ENCODE data around the gene THOC6. TPM values are rescaled to one million over a fixed set of nuclear protein-coding genes. Genes with fewer than 3 reads are reported as not detected.
A peak's percentile ranks its signal among the peaks of the same experiment; 100 is the strongest.

THOC6 gene
- total and polyA plus RNA-seq, 9 of the 15 experiments (the other 6 are each of a cell fraction or from before 2014, with no cell fraction given) = 2.5 to 65.4 (median 42.3) TPM

- TF ChIP-seq E2F6 (IDR thresholded peaks at IDR 0.05; ENCODE audit: borderline replicate concordance in 1 of 2, extremely low read depth in 1 of 2, insufficient read depth in 1 of 2, insufficient read length in 1 of 2, low read depth in 1 of 2, low read length in 1 of 2, poor library complexity in 1 of 2, severe bottlenecking in 1 of 2) (no peak), TGIF2 (CRISPR knock-in tag; IDR thresholded peaks at IDR 0.05) (no peak), CTCFL (IDR thresholded peaks at IDR 0.05; ENCODE audit: borderline replicate concordance, insufficient read depth, low read depth, low read length, poor library complexity, severe bottlenecking) (peak; percentile 17), ARHGAP35 (IDR thresholded peaks at IDR 0.05; ENCODE audit: partially characterized antibody) (no peak)
These were observed 34.5 kb downstream of the THOC6 start (continued) for GRCh38 chr16:3058139-3059030.

All from K562 (cell line).